ENCODE results near the gene EXOC6.

GRCh38 chr10:93096901-93097300 lies 248.6 kb downstream of the EXOC6 start:
- TF ChIP-seq CTCF (IDR thresholded peaks at IDR 0.05): no peak
- no peak for TF ChIP-seq EZH2phosphoT487 (IDR thresholded peaks at IDR 0.05)
